AML-193 (cell line): ENCODE measurements around the gene PAX8.
"Not testable (repeated sequence)": the region's sequence is repeated elsewhere in the genome, so short reads cannot be mapped to it uniquely, and the experiment has no call there.

Experiments
- DNase-seq, 2 experiments: peaks; one replicate each; lab custom pipeline; 2025; lab: John Stamatoyannopoulos, UW

The PAX8 gene

GRCh38 chr2:113278742-113279139 lies at the start of gene PAX8:
PAX8 (minus strand) TSS chr2:113278921; CDS start chr2:113278394, 527 bp downstream.
- DNase-seq, result no peak

DNA sequence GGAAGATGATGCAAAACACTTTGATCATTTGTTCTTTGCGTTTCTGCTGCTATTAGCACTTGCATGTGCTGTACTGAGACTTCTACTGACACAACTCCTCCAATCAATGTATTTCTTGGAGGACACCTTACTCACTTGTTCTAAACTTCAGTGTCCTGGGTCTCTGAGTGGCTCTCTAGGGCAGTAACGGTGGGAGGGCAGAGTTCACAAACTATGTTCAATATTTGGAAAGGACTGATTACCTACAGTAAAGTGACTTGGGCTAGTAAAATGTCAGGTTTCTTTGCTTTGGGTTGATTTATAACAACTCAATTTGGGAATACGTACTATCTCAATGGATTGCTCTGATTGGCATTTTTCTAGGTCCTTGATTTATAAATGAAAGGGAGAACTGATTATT lies 49.3 kb upstream of the PAX8 start:
- DNase-seq, result no peak

GRCh38 chr2:113325161-113325731 lies 46.5 kb upstream of the PAX8 start:
- DNase-seq, result not testable (repeated sequence)

DNA sequence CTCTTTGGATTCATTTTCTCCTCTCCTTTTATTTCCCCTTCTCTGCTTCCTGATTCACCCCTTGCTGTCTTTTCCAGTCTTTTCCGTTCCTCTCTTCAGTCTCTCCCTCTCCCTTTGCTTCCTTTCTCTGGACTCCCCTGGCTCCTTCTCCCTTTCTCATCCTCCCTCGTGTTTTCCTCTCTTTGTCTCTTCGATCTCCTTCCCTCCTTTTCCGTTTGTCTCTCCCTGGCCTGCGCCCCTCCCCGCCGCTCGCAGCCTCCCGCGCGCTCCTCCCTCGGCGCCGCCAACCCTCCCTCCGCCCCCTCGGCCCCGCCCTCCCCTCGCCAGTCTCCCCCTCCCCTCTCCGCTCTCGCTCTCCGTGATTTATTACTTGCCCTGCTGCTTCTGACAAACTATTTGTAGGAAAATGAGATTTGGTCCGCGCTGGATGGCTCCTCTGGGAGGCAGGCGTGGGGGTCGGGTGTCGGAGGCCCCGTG lies 46.0 kb upstream of the PAX8 start:
- DNase-seq, result no peak

DNA sequence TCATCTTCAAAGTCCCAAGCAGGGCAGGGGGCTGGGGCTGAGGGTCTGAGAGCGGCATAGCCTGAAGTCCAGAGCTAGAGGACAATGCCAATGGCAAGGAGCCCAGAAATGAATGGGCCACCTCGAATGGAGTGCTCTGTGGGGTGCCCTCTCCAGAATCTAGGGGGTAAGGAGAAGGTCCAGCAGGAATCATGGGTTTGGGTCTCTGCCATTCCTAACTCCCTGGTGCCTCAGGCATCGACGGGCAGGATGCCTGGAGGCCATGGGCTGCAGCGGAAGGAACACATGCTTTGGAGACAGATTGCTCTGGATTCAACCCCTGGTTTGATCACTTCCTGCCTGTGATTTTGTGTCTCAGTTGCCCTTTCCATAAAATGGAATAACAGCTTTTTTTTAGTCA lies 44.4 kb upstream of the PAX8 start:
- not testable (repeated sequence) for DNase-seq

- not testable (repeated sequence) for DNase-seq
Measured at GRCh38 chr2:113320106-113320505, 41.4 kb upstream of the PAX8 start.

GRCh38 chr2:113318941-113319340 lies 40.2 kb upstream of the PAX8 start:
- DNase-seq, result not testable (repeated sequence)

- DNase-seq, result no peak
Measured at GRCh38 chr2:113316085-113316484, 37.4 kb upstream of the PAX8 start.

GRCh38 chr2:113314663-113315062 lies 35.9 kb upstream of the PAX8 start:
- not testable (repeated sequence) for DNase-seq

DNA sequence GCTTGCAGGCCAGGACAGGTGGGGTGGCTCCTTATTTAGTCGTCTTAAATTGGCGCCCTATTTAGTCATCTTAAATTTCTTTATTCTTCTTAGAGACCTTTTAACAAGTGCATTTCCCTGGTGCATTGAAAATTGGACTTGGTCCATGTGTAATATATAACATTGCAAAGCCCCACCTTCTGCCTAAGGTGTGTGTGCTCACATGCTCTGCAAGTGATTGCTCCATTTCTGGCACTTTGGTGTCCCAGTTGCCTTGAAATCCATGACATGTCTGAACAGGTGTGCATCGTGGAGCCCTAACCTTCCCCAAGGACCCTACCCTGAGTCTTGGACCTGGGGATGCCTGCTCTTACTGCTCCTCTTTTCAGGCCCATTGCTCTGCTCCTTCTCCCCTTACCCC lies 35.5 kb upstream of the PAX8 start:
- not testable (repeated sequence) for DNase-seq

DNA sequence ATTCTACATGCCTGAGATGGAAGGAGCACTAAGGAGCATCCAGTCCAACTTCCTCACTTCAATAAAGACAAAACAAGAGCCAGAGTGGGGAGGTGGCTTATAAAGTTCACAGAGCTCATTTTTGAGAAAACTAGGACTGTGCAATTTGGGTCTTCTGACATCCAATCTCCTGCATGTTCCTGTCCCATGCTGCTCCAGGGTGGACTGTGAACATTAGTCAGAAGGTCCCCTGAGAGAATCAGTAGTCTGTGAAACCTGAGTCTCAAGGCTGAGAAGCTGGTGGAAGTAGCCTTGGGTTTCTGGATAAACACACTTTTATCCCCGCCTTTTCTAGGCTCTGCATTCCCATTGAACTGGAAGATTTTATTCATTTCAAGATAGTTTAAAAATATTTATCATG lies 33.1 kb upstream of the PAX8 start:
- DNase-seq, result not testable (repeated sequence)

GRCh38 chr2:113311191-113311590 lies 32.5 kb upstream of the PAX8 start:
- not testable (repeated sequence) for DNase-seq

DNA sequence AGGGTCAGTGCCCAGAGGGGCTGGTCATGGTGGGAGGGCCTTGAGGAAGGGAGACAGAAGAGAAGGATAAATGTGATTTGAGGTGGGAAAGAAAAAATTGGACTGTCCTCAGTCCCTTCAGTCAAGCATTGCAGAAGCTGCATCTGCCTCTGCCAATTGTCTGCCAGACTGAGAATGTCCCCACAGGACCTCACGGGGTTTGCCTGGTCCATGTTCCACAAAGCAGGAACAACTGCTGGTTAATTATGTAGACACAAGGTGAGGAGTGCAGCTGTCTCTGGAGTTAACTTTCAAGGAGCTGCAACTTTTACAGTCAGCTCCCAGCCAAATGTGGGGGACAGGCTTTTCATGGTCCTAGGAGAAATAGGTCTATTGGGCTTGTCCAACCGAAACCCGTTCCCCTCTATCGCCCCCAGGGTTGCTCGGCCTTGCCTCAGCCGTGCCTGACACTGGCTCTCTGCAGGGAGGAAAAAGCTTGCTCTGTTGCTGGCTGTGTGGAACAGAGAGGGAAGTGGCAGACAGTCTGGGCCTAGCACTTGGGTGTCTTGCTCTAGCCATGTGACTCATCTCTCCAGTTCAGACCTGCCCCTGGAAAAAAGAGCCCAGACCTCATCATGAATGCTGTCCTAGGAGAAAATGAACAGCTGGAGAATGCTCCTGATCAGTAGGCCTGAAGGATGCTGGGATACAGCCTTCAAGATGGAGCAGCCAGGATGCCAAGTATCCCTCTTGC lies 31.1 kb upstream of the PAX8 start:
- no peak for DNase-seq

DNA sequence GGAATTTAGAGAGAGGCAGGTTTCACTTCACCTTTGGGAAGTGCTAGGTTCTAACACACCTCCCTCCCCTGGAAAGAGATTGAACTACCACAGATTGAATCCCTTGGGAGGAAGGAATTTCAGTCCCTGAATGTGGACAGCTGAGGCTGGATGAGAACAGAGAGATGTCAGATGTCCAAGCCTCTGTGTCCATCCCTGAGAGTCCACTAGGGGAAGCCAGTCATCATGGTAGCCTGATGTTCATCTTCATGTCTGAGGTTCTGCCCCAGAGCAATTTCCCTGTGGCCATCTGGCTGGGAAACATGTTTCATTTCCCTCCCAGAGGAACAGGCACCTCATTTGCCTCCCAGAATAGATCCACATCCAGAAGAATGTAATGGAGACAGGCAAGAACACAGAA lies 30.1 kb upstream of the PAX8 start:
- DNase-seq, result not testable (repeated sequence)

DNA sequence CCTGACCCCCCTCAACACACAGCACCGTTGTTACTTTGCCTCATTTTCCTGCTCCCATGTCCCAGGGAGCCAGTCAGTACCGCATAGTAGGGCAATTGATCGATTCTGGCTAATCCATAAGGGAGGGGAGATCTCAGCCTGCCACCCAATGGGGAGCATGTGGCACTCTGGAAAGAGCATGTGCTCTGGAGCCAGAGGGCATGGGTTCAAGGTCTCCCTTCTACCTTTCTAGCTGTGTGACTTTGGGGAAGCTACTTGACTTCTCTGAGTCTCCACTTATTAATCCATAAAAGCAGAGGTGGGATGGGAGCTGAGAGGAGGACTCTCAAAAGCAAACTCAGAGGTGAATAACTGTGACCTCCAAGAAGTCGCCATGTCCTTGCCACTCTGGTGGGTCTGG lies 27.5 kb upstream of the PAX8 start:
- not testable (repeated sequence) for DNase-seq

- not testable (repeated sequence) for DNase-seq
Measured at GRCh38 chr2:113305749-113306148, 27.0 kb upstream of the PAX8 start.

DNA sequence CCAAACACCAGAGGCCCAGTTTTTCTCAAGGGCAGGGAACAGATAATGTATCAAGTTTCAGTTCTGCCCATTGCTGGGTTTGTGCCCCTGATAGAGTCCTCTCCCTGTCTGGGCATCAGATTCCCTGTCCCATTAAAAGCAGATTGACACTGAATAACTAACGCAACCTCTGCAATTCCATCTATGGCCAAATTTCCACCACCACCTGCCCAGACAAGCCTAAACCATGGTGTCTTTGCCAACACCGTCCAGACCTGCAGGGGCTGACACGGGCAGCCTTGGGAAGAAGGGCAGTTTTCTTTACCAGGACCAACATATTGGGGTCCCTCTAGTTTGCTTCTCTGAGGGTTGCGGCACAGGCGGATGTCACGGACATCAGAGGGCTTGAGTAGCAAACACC lies 26.4 kb upstream of the PAX8 start:
- DNase-seq, result no peak

DNA sequence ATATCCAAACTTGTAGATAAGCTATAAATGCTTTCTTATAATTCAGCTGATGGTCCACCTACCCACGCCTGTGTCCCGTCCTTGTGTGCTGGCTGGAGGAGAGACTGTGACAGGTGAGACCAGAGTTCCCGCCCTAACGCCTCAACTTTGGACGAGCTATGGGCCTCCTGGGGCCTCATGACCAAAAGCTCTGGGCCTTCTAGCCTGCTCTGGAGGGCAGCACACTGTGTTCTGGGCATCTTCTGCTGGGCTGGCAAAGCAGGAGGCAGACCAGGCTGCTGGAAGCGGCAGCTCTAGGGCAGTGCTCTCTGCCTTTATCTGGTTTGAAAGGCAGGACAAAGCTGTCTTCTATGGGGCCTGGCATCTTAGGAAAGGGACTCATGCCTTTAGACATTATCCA lies 26.0 kb upstream of the PAX8 start:
- DNase-seq, result no peak

- DNase-seq, result not testable (repeated sequence)
Measured at GRCh38 chr2:113302216-113302980, 23.7 kb upstream of the PAX8 start.

GRCh38 chr2:113300281-113300680 lies 21.6 kb upstream of the PAX8 start:
- no peak for DNase-seq

GRCh38 chr2:113298176-113298575 lies 19.5 kb upstream of the PAX8 start:
- no peak for DNase-seq

DNA sequence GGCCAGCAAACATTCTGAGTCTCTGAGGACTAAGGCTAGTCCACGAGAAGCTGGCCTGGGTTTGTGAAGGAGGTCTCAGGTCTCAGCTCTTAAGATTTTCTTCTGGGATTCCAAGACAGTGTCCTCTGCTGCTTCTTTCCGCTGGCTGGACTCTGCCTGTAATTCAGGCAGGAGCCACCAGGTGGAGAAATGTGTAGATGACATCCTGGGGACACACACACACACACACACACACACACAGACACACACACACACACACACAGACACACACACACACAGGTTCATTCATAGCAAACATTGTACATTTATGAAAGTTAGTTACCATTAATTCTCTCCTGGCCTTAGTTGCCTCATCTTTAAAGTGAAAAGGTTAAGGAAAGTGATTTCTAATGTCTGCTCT lies 18.9 kb upstream of the PAX8 start:
- not testable (repeated sequence) for DNase-seq

GRCh38 chr2:113291191-113291590 lies 12.5 kb upstream of the PAX8 start:
- no peak for DNase-seq
